ENCODE results near the gene DMRT3. TPM values are rescaled to one million over a fixed set of nuclear protein-coding genes. Genes with fewer than 3 reads are reported as not detected.
A peak's percentile ranks its signal among the peaks of the same experiment; 100 is the strongest.

Gene DMRT3
- total RNA-seq, 4 donors from 2014 or later = not detected

DNA sequence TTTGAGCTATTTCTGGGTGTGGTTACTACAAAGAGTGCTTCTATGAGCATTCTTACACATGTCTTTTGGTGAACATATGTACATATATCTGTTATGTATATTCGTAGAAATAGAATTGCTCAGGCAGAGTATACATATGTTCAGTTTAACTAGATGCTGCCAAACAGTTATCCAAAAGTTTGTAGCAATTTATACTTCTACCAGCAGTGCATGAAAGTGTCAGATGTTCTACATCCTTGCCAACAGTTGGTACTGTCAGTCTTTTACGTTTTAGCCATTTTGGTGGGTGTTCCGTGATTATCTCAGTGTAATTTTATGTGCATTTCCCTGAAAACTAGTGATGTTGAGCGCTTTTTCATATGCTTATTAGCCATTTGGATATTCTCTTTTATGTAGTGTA, 37.8 kb downstream of the DMRT3 start:
- intact Hi-C loops (cut with DNase I; ENCODE audit: low total_unique reads) (no loop called here), in situ Hi-C loops (cut with MboI; ENCODE audit: low pct_ligation_motif_present in 1 of 4, low pct_unique_long_range_greater_than_20kb in 1 of 4, low sequenced_read_pairs in 3 of 4) (loop anchor here in 2 of 4 donors (25.0 kb wide), 1 partner anchor 402 kb away; no protein-coding TSS in a partner anchor)
- Histone ChIP-seq H3K36me3 (no peaks in the 10 kb centered on the region), H3K27ac (no peak overlapping the region), H3K9me3 (no peaks in the 10 kb centered on the region), H3K4me3 (no peak overlapping the region), H3K27me3 (peaks cover 34% of the 10 kb centered on the region), H3K4me1 (peaks cover 0 to 2% (median 0%) of the 10 kb centered on the region in 4 donors)
- DNase-seq = no peak
- 73 to 76% methylated on average over 4 of the region's 4 CpGs for WGBS, 2 donors (ENCODE audit: low coverage in 1 of 2)
- TF ChIP-seq POLR2AphosphoS5 (IDR thresholded peaks at IDR 0.05) (no peak), POLR2A (IDR thresholded peaks at IDR 0.05) (no peak), EP300 (IDR thresholded peaks at IDR 0.05; ENCODE audit: low read depth) (no peak)
- TF ChIP-seq, protein P1, sequence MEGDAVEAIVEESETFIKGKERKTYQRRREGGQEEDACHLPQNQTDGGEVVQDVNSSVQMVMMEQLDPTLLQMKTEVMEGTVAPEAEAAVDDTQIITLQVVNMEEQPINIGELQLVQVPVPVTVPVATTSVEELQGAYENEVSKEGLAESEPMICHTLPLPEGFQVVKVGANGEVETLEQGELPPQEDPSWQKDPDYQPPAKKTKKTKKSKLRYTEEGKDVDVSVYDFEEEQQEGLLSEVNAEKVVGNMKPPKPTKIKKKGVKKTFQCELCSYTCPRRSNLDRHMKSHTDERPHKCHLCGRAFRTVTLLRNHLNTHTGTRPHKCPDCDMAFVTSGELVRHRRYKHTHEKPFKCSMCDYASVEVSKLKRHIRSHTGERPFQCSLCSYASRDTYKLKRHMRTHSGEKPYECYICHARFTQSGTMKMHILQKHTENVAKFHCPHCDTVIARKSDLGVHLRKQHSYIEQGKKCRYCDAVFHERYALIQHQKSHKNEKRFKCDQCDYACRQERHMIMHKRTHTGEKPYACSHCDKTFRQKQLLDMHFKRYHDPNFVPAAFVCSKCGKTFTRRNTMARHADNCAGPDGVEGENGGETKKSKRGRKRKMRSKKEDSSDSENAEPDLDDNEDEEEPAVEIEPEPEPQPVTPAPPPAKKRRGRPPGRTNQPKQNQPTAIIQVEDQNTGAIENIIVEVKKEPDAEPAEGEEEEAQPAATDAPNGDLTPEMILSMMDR (IDR thresholded peaks at IDR 0.05) = no peak

DNA sequence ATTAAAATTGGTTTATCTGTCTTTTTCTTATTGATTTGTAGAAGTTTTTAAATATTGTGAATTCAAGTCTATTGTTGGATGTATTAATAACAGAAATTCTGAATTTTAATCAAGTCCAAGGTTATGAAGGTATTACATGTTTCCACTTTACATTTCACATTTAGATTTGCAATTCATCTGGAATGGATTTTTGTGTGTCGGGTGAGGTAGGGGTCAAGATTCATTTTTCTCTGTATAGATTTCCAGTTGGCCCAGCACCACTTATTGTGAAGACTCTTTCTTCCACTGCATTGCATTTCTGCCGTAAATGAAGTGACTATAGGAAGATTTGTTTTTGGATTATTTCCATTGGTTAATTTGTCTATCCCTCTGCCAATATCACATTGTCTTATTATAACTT, 38.2 kb downstream of the DMRT3 start:
- intact Hi-C loops (cut with DNase I; ENCODE audit: low total_unique reads) (no loop called here), in situ Hi-C loops (cut with MboI; ENCODE audit: low pct_ligation_motif_present in 1 of 4, low pct_unique_long_range_greater_than_20kb in 1 of 4, low sequenced_read_pairs in 3 of 4) (loop anchor here in 2 of 4 donors (25.0 kb wide), 1 partner anchor 402 kb away; no protein-coding TSS in a partner anchor)
- Histone ChIP-seq H3K36me3 (no peaks in the 10 kb centered on the region), H3K4me3 (no peak overlapping the region), H3K27me3 (peaks cover 32% of the 10 kb centered on the region), H3K4me1 (no peaks in the 10 kb centered on the region), H3K9me3 (no peaks in the 10 kb centered on the region), H3K27ac (no peak overlapping the region)
- TF ChIP-seq POLR2AphosphoS5 (IDR thresholded peaks at IDR 0.05) (no peak), EP300 (IDR thresholded peaks at IDR 0.05; ENCODE audit: low read depth) (no peak), POLR2A (IDR thresholded peaks at IDR 0.05) (no peak)
- TF ChIP-seq, protein P1 (IDR thresholded peaks at IDR 0.05) = no peak
- DNase-seq = no peak
- 86 to 92% methylated on average over 2 of the region's 2 CpGs for WGBS, 2 donors (ENCODE audit: low coverage in 1 of 2)

DNA sequence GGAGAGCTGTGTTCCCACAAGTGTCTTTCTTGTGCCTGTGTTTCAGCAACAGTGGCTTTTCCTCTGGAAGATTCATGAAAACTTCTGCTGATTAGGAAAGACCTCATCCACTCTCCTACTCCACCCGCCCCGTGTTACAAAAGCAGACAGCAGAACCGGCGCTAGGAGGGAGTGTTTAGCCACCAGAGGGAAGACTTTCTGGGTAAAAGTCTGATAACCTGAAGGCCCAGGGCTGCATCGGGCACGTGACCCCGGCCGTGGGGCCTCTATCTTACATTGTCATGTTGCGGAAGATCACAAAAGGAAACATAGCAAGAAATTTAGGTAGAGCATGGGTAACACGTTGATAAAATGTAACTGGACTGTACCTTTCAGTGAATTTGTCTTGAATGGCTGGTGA, 41.7 kb downstream of the DMRT3 start:
- intact Hi-C loops (cut with DNase I; ENCODE audit: low total_unique reads) (no loop called here), in situ Hi-C loops (cut with MboI; ENCODE audit: low pct_ligation_motif_present in 1 of 4, low pct_unique_long_range_greater_than_20kb in 1 of 4, low sequenced_read_pairs in 3 of 4) (loop anchor here in 2 of 4 donors (25.0 kb wide), 1 partner anchor 406 kb away; no protein-coding TSS in a partner anchor)
- no peaks in the 10 kb centered on the region for H3K36me3 ChIP-seq
- H3K27me3 ChIP-seq = peaks cover 44% of the 10 kb centered on the region
- no peak overlapping the region for H3K27ac ChIP-seq
- no peak overlapping the region for H3K4me3 ChIP-seq
- peak; percentile 41 for DNase-seq
- H3K9me3 ChIP-seq = peaks cover 0 to 5% of the 10 kb centered on the region in 2 donors
- no peaks in the 10 kb centered on the region for H3K4me1 ChIP-seq
- TF ChIP-seq EP300 (IDR thresholded peaks at IDR 0.05; ENCODE audit: low read depth) (no peak), POLR2A (IDR thresholded peaks at IDR 0.05) (no peak), POLR2AphosphoS5 (IDR thresholded peaks at IDR 0.05) (no peak)
- TF ChIP-seq, protein P1 (IDR thresholded peaks at IDR 0.05) = peak; percentile 16 to 55 (median 43)
- WGBS, 2 donors (ENCODE audit: low coverage in 1 of 2) = 16% methylated on average over 10 of the region's 10 CpGs; no CpG with 5 or more reads in 1 of the 2 donors

DNA sequence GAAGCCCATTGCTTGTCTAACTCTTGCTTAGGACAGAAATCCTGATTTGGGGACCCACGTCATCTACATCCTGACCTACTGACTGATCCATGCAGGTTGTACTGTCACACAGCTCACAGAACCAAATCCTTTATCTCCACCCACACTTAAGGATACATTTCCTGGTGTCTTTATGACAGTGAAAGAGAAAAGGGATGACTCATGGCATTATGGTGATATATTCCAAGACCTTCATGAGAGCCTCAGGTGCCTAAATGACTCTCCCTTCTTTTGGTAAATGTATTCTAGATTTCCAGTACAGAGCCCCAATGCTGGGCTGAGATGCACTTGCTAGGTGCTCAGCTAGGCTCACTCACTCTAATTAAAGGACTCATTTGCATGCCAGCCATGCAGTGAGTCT, 47.7 kb downstream of the DMRT3 start:
- in situ Hi-C loops (cut with MboI; ENCODE audit: low pct_ligation_motif_present in 1 of 4, low pct_unique_long_range_greater_than_20kb in 1 of 4, low sequenced_read_pairs in 3 of 4) = loop anchor here in 2 of 4 donors (25.0 kb wide), 1 partner anchor 412 kb away; no protein-coding TSS in a partner anchor
- TF ChIP-seq EP300 (IDR thresholded peaks at IDR 0.05; ENCODE audit: low read depth) = no peak
- TF ChIP-seq POLR2AphosphoS5 (IDR thresholded peaks at IDR 0.05) = no peak
- TF ChIP-seq POLR2A (IDR thresholded peaks at IDR 0.05) = no peak
- TF ChIP-seq, protein P1 (IDR thresholded peaks at IDR 0.05) = no peak

More for the DNA sequence above, 47.7 kb downstream of the DMRT3 start:
- WGBS, 2 donors (ENCODE audit: low coverage in 1 of 2) = 82 to 86% methylated on average over 1 of the region's 1 CpG
- Histone ChIP-seq H3K4me1 (no peaks in the 10 kb centered on the region), H3K36me3 (no peaks in the 10 kb centered on the region), H3K4me3 (no peak overlapping the region), H3K9me3 (peaks cover 0 to 5% of the 10 kb centered on the region in 2 donors), H3K27ac (no peak overlapping the region), H3K27me3 (peaks cover 33% of the 10 kb centered on the region)
- intact Hi-C loops (cut with DNase I; ENCODE audit: low total_unique reads) = no loop called here
- no peak for DNase-seq
